OCI-LY7 (cell line): Measurements from ENCODE around the gene PPT1. TPM values are rescaled to one million over a fixed set of nuclear protein-coding genes. Genes with fewer than 3 reads are reported as not detected.
A peak's percentile ranks its signal among the peaks of the same experiment; 100 is the strongest.

Experiments used
- Bru-seq: library from RNA; stranded (reverse); fragments of 400-500 nt; gene quantifications from one replicate; lab custom pipeline; 2021; lab: Mats Ljungman, UMichigan
- BruChase-seq, 2 experiments: library from RNA; stranded (reverse); fragments of 400-500 nt; gene quantifications; one replicate each; lab custom pipeline; 2021; lab: Mats Ljungman, UMichigan
- BruUV-seq: library from RNA; stranded (reverse); fragments of 400-500 nt; replicated peaks from 2 replicates; lab custom pipeline; 2021; lab: Mats Ljungman, UMichigan
- CTCF ChIA-PET: fragments of 300-600 bp; sonication (Branson Sonifier 250); formaldehyde crosslinking; loops from one replicate; lab custom pipeline; 2022; ENCODE audit warnings: antibody characterized with exemption; ENCODE audit not compliant: unreplicated experiment; lab: Charles Lee
- POLR2A ChIA-PET: fragments of 300-600 bp; sonication (Branson Sonifier 250); formaldehyde crosslinking; loops from one replicate; lab custom pipeline; 2022; ENCODE audit warnings: antibody characterized with exemption; lab: Charles Lee
- DNase-seq: peaks from one replicate; pipeline ENCODE4 v3.0.0-alpha.2; 2015; ENCODE audit warnings: low spot score
- H2AFZ ChIP-seq: fragments of 200-600 bp; sonication (generic), shearing (Covaris generic); 2 replicates; pipeline ENCODE4 v1.6.1; 2014; ENCODE audit warnings: mild to moderate bottlenecking, antibody characterized with exemption, low read length, moderate library complexity
- H3K27ac ChIP-seq: fragments of 200-600 bp; sonication (generic); 2 replicates; pipeline ENCODE4 v1.5.1; 2014; ENCODE audit warnings: mixed run types, low read depth, mild to moderate bottlenecking, moderate library complexity, low read length, inconsistent platforms; ENCODE audit not compliant: poor library complexity, severe bottlenecking
- H3K36me3 ChIP-seq: fragments of 200-600 bp; sonication (generic); 2 replicates; pipeline ENCODE4 v1.6.1; 2014; ENCODE audit warnings: mild to moderate bottlenecking, antibody characterized with exemption, low read length, moderate library complexity, mixed read lengths; ENCODE audit not compliant: insufficient read depth
- H3K4me1 ChIP-seq: fragments of 200-600 bp; sonication (generic); 2 replicates; pipeline ENCODE4 v1.5.1; 2014; ENCODE audit warnings: mild to moderate bottlenecking, low read length; ENCODE audit not compliant: insufficient read depth, poor library complexity, severe bottlenecking
- H3K4me2 ChIP-seq: fragments of 200-600 bp; sonication (generic); 2 replicates; pipeline ENCODE4 v1.6.1; 2014; ENCODE audit warnings: mild to moderate bottlenecking, low read length
- H3K4me3 ChIP-seq: fragments of 200-600 bp; sonication (generic); 2 replicates; pipeline ENCODE4 v1.5.1; 2014; ENCODE audit warnings: mild to moderate bottlenecking, low read depth, low read length; ENCODE audit not compliant: poor library complexity, severe bottlenecking
- H3K79me2 ChIP-seq: fragments of 200-600 bp; sonication (generic); 2 replicates; pipeline ENCODE4 v1.6.1; 2016; ENCODE audit warnings: low read depth, mild to moderate bottlenecking, low read length, moderate library complexity, mixed read lengths; ENCODE audit not compliant: insufficient read depth
- H3K9me2 ChIP-seq: fragments of 200-600 bp; sonication (generic); 2 replicates; pipeline ENCODE4 v1.6.1; 2016; ENCODE audit warnings: mild to moderate bottlenecking, low read length, mixed read lengths; ENCODE audit not compliant: insufficient read depth
- H3K9me3 ChIP-seq: fragments of 200-600 bp; sonication (generic); 2 replicates; pipeline ENCODE4 v1.6.1; 2014; ENCODE audit warnings: mild to moderate bottlenecking, mixed run types, low read length, mixed read lengths
- H4K20me1 ChIP-seq: fragments of 200-600 bp; sonication (generic); 2 replicates; pipeline ENCODE4 v1.6.1; 2014; ENCODE audit warnings: mild to moderate bottlenecking, antibody characterized with exemption, low read length, moderate library complexity, mixed read lengths; ENCODE audit not compliant: insufficient read depth
- EZH2phosphoT487 ChIP-seq: fragments of 200-600 bp; sonication (generic); IDR thresholded peaks from 2 replicates; pipeline ENCODE4 v1.6.1; 2018; ENCODE audit warnings: low read depth, borderline replicate concordance, mild to moderate bottlenecking, mixed run types, antibody characterized with exemption, low read length, moderate library complexity, mixed read lengths
- intact Hi-C: fragments of 100-400 bp; cut with micrococcal nuclease; formaldehyde crosslinking; loops from one replicate; pipeline ENCODE4 v1.10.0; 2022; ENCODE audit not compliant: unreplicated experiment
- long read RNA-seq: library from polyadenylated mRNA; stranded (forward); transcript quantifications from one replicate; pipeline ENCODE4 v2.0.0, GENCODE V29; 2022
- total RNA-seq, 2 experiments: library from RNA; depleted of rRNA in 1 of 2; stranded (reverse); fragments of >200 nt in 1 of 2; shearing (Covaris generic) in 1 of 2; gene quantifications; 2 replicates each; pipeline ENCODE4 v1.2.3, GENCODE V29; 2014 to 2022
- TF ChIP-seq, protein P1 (sequence below): fragments of 200-600 bp; sonication (generic); conservative IDR thresholded peaks from 2 replicates; pipeline ENCODE4 v1.5.1; 2014; ENCODE audit warnings: mild to moderate bottlenecking, antibody characterized with exemption, low read length, moderate library complexity, mixed read lengths

Gene PPT1
- 49.7 and 55.9 TPM in 2 replicates for total RNA-seq (2014; rRNA removed; shearing (Covaris generic))
- total RNA-seq (2022), result 66.5 and 75.4 TPM in 2 replicates
- Bru-seq, nascent RNA, result percentile 80 among the genes with signal in this experiment
- percentile 92 among the genes with signal in this experiment for BruChase-seq, experiment 1, labeled RNA remaining after a 6-hour chase
- BruChase-seq, experiment 2, labeled RNA remaining after a 2-hour chase, result percentile 82 among the genes with signal in this experiment
- long read RNA-seq, full-length matches to known transcripts, result 392 of 416 reads
- long read RNA-seq, partial matches to known transcripts, result 12 of 416 reads
- long read RNA-seq, other reads (novel, unspliced or antisense), result 12 of 416 reads

DNA sequence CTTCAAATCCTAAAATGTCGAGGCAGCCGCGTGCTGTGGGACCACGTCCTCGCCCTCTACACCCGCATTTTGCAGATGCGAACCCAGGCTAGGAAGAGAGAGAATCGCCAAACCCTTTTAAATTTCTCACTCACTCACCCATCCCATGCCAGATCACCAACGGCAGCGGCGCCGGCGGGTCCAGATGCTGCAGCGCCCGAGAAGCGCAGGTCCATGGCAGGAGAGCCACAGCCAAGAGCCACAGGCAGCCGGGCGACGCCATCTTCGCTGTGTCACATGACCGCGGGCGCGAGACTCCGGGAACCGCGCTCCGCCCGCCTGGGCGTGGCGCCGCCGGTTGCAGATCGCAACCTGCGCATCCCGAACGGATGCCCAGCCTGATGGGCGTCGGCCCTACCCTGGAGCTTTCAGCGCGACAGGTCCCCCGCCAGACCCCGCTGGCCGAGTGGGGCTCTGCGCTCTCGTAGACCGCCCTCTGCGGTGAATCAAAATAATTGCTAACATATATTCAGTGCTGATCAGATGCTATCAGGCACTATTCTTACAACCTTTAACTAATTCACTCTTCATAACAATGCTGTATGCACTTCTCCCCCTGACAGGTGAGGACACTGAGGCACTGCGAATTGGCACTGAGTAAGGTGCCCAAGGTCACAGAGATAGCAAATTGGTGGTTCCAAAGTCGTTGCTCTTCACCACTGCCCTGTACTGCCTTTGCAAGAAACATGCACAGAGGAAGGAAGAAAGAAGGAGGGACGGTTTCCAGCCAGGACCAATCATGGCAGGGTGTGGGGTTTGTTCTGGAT lies at the start of gene PPT1:
Gene PPT1, minus strand, starts transcription at position 276 of the 806 bp plus-strand sequence. Its CDS starts 14 bp downstream, at position 262.
- H2AFZ ChIP-seq, result peak within 1 kb of the TSS; percentile 98
- peaks cover 29% of the 10 kb centered on the region for H3K4me1 ChIP-seq
- peaks cover 25% of the 10 kb centered on the region for H3K79me2 ChIP-seq
- no peaks in the 10 kb centered on the region for H4K20me1 ChIP-seq
- POLR2A ChIA-PET, result interaction anchor here (0.6 to 1.0 kb wide), 2 partner anchors 56 to 381 kb away, joined by 3 to 4 read pairs; no protein-coding TSS in a partner anchor
- peak within 1 kb of the TSS; percentile 34 for H3K27ac ChIP-seq
- H3K9me3 ChIP-seq, result no peaks in the 10 kb centered on the region
- H3K9me2 ChIP-seq, result no peaks in the 10 kb centered on the region
- DNase-seq, result peak; percentile 89
- CTCF ChIA-PET, result interaction anchor here (0.5 kb wide), 1 partner anchor 247 kb away, joined by 6 read pairs; no protein-coding TSS in a partner anchor
- peaks cover 23% of the 10 kb centered on the region for H3K36me3 ChIP-seq
- no peak for TF ChIP-seq EZH2phosphoT487
- TF ChIP-seq, protein P1, sequence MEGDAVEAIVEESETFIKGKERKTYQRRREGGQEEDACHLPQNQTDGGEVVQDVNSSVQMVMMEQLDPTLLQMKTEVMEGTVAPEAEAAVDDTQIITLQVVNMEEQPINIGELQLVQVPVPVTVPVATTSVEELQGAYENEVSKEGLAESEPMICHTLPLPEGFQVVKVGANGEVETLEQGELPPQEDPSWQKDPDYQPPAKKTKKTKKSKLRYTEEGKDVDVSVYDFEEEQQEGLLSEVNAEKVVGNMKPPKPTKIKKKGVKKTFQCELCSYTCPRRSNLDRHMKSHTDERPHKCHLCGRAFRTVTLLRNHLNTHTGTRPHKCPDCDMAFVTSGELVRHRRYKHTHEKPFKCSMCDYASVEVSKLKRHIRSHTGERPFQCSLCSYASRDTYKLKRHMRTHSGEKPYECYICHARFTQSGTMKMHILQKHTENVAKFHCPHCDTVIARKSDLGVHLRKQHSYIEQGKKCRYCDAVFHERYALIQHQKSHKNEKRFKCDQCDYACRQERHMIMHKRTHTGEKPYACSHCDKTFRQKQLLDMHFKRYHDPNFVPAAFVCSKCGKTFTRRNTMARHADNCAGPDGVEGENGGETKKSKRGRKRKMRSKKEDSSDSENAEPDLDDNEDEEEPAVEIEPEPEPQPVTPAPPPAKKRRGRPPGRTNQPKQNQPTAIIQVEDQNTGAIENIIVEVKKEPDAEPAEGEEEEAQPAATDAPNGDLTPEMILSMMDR, result peak; percentile 36
- peak within 1 kb of the TSS; percentile 83 for H3K4me2 ChIP-seq
- no TSS peak for BruUV-seq
- intact Hi-C loops, result no loop called here
- H3K4me3 ChIP-seq, result peak within 1 kb of the TSS; percentile 91

DNA sequence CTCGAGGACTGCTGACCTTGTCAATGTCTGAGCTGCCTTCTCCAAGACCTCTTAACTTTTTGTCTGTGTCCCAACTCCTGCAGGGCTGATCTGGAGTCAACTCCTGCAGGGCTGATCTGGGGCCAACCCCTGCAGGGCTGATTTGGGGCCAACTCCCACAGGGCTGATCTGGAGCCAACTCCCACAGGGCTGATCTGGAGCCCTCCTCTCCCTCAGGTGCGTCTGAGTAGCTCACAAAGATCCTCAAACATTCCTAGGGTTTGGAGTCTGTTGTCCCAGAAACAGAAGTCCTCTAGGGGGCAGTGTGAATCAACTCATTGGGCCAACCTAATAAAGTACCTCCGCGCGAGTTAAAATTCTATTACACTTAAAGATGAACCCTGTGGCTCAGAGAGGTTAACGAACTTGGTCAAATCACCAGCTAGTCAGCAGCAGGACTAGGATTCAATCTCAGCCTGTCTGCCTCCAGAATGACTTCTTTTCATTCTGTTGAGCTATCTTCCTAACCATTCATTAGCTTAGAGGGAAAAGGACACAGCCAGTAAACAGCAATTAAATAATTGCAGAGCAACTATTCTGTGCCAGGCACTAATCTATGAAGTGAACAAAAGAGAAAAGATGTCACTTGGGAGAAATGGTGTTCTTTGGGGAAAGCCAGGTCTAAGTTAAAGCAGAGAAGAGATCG lies 47.0 kb upstream of the PPT1 start:
- no TSS peak for BruUV-seq
- Histone ChIP-seq H3K4me3 (no peak overlapping the region), H3K4me2 (peak overlapping the region; percentile 36), H3K27ac (no peak overlapping the region), H3K36me3 (no peaks in the 10 kb centered on the region), H3K9me2 (no peaks in the 10 kb centered on the region), H4K20me1 (no peaks in the 10 kb centered on the region), H3K4me1 (no peaks in the 10 kb centered on the region), H3K9me3 (no peaks in the 10 kb centered on the region), H3K79me2 (no peaks in the 10 kb centered on the region), H2AFZ (0 out of 2 replicates have a peak overlapping the region, but pooled peaks have one; percentile 34)
- intact Hi-C loops, result loop anchor here (1.0 to 10.0 kb wide), 5 partner anchors 62 to 291 kb away; no protein-coding TSS in a partner anchor
- TF ChIP-seq, protein P1, result peak; percentile 95
- no peak for TF ChIP-seq EZH2phosphoT487
- DNase-seq, result peak; percentile 86
- POLR2A ChIA-PET, result interaction anchor here (0.9 to 1.3 kb wide), 3 partner anchors 191 to 198 kb away, joined by 3 to 6 read pairs (median 4); no protein-coding TSS in a partner anchor
- CTCF ChIA-PET, result interaction anchor here (0.6 to 2.0 kb wide), 8 partner anchors 8 to 197 kb away, joined by 3 to 17 read pairs (median 4); no protein-coding TSS in a partner anchor
